ENCODE measurements around the gene EXT2. TPM values are rescaled to one million over a fixed set of nuclear protein-coding genes. Genes with fewer than 3 reads are reported as not detected.

The EXT2 gene
- total and polyA plus RNA-seq, 2 experiments from 2014 or later, result 99.8 to 209 TPM

- H3F3A ChIP-seq (ENCODE audit: insufficient read depth), result no peaks in the 10 kb centered on the region
- H4K20me1 ChIP-seq (ENCODE audit: insufficient read depth), result no peaks in the 10 kb centered on the region
- H3K9me3 ChIP-seq (ENCODE audit: low read depth), result no peaks in the 10 kb centered on the region
- H3K9ac ChIP-seq, result no peak overlapping the region
- in situ Hi-C loops (cut with MboI), result no loop called here
- TF ChIP-seq EZH2phosphoT487 (IDR thresholded peaks at IDR 0.05; ENCODE audit: insufficient read depth, low read depth) (no peak), EZH2 (IDR thresholded peaks at IDR 0.05; ENCODE audit: insufficient read depth, poor library complexity, severe bottlenecking) (no peak)
- peaks cover 14% of the 10 kb centered on the region for H3K36me3 ChIP-seq (ENCODE audit: low read depth)
- H2AFZ ChIP-seq, result no peak overlapping the region
- no peaks in the 10 kb centered on the region for H3K27me3 ChIP-seq (replicated peaks; ENCODE audit: insufficient read depth)
- H3K9me2 ChIP-seq (ENCODE audit: insufficient read depth), result no peaks in the 10 kb centered on the region
- H3K4me1 ChIP-seq (ENCODE audit: insufficient read depth), result no peaks in the 10 kb centered on the region
- DNase-seq, result no peak
- no peak overlapping the region for H3K27ac ChIP-seq
- no peak overlapping the region for H3K4me3 ChIP-seq
- H3K4me2 ChIP-seq (ENCODE audit: unreplicated experiment), result no peak overlapping the region
- WGBS, 2 experiments (ENCODE audit: low coverage in 1 of 2, low lambda C conversion rate in 2 of 2, missing lambda C conversion rate in 2 of 2), result 80 to 84% methylated on average over 5 of the region's 5 CpGs
- no peaks in the 10 kb centered on the region for H3K79me2 ChIP-seq (ENCODE audit: insufficient read depth)
These were observed 94.8 kb downstream of the EXT2 start for GRCh38 chr11:44189986-44190882.

GRCh38 chr11:44190883-44191230 is 95.4 kb downstream of the EXT2 start:
- no peaks in the 10 kb centered on the region for H3K27me3 ChIP-seq (replicated peaks; ENCODE audit: insufficient read depth)
- DNase-seq, result no peak
- in situ Hi-C loops (cut with MboI), result no loop called here
- H3K4me3 ChIP-seq, result no peak overlapping the region
- H3K4me2 ChIP-seq (ENCODE audit: unreplicated experiment), result no peak overlapping the region
- H3F3A ChIP-seq (ENCODE audit: insufficient read depth), result no peaks in the 10 kb centered on the region
- no peak overlapping the region for H3K27ac ChIP-seq
- H3K36me3 ChIP-seq (ENCODE audit: low read depth), result peaks cover 14% of the 10 kb centered on the region
- no peak overlapping the region for H2AFZ ChIP-seq
- H3K9me3 ChIP-seq (ENCODE audit: low read depth), result no peaks in the 10 kb centered on the region
- no peak overlapping the region for H3K9ac ChIP-seq
- no peaks in the 10 kb centered on the region for H3K79me2 ChIP-seq (ENCODE audit: insufficient read depth)
- 94% methylated on average over 2 of the region's 2 CpGs for WGBS, 2 experiments (ENCODE audit: low coverage in 1 of 2, low lambda C conversion rate in 2 of 2, missing lambda C conversion rate in 2 of 2)
- no peaks in the 10 kb centered on the region for H4K20me1 ChIP-seq (ENCODE audit: insufficient read depth)
- TF ChIP-seq EZH2 (IDR thresholded peaks at IDR 0.05; ENCODE audit: insufficient read depth, poor library complexity, severe bottlenecking) (no peak), EZH2phosphoT487 (IDR thresholded peaks at IDR 0.05; ENCODE audit: insufficient read depth, low read depth) (no peak)
- no peaks in the 10 kb centered on the region for H3K9me2 ChIP-seq (ENCODE audit: insufficient read depth)
- no peaks in the 10 kb centered on the region for H3K4me1 ChIP-seq (ENCODE audit: insufficient read depth)

GRCh38 chr11:44191322-44192016 is 96.0 kb downstream of the EXT2 start:
- WGBS, 2 experiments (ENCODE audit: low coverage in 1 of 2, low lambda C conversion rate in 2 of 2, missing lambda C conversion rate in 2 of 2), result 87 to 88% methylated on average over 4 of the region's 4 CpGs
- H3F3A ChIP-seq (ENCODE audit: insufficient read depth), result no peaks in the 10 kb centered on the region
- H4K20me1 ChIP-seq (ENCODE audit: insufficient read depth), result no peaks in the 10 kb centered on the region
- TF ChIP-seq EZH2 (IDR thresholded peaks at IDR 0.05; ENCODE audit: insufficient read depth, poor library complexity, severe bottlenecking) (no peak), EZH2phosphoT487 (IDR thresholded peaks at IDR 0.05; ENCODE audit: insufficient read depth, low read depth) (no peak)
- no peak for DNase-seq
- H3K4me2 ChIP-seq (ENCODE audit: unreplicated experiment), result no peak overlapping the region
- no peaks in the 10 kb centered on the region for H3K9me2 ChIP-seq (ENCODE audit: insufficient read depth)
- H3K4me3 ChIP-seq, result no peak overlapping the region
- no peaks in the 10 kb centered on the region for H3K79me2 ChIP-seq (ENCODE audit: insufficient read depth)
- no peak overlapping the region for H3K9ac ChIP-seq
- no peak overlapping the region for H2AFZ ChIP-seq
- no peaks in the 10 kb centered on the region for H3K27me3 ChIP-seq (replicated peaks; ENCODE audit: insufficient read depth)
- H3K36me3 ChIP-seq (ENCODE audit: low read depth), result peaks cover 14% of the 10 kb centered on the region
- no peaks in the 10 kb centered on the region for H3K9me3 ChIP-seq (ENCODE audit: low read depth)
- H3K27ac ChIP-seq, result no peak overlapping the region
- no peaks in the 10 kb centered on the region for H3K4me1 ChIP-seq (ENCODE audit: insufficient read depth)
- in situ Hi-C loops (cut with MboI), result no loop called here

GRCh38 chr11:44192017-44192385 is 96.5 kb downstream of the EXT2 start:
- H3F3A ChIP-seq (ENCODE audit: insufficient read depth), result no peaks in the 10 kb centered on the region
- in situ Hi-C loops (cut with MboI), result no loop called here
- 100% methylated on average over 2 of the region's 2 CpGs for WGBS, 2 experiments (ENCODE audit: low coverage in 1 of 2, low lambda C conversion rate in 2 of 2, missing lambda C conversion rate in 2 of 2)
- H3K4me1 ChIP-seq (ENCODE audit: insufficient read depth), result no peaks in the 10 kb centered on the region
- no peak overlapping the region for H3K4me3 ChIP-seq
- H3K9ac ChIP-seq, result no peak overlapping the region
- no peaks in the 10 kb centered on the region for H3K9me3 ChIP-seq (ENCODE audit: low read depth)
- H3K27ac ChIP-seq, result no peak overlapping the region
- DNase-seq, result no peak
- no peak overlapping the region for H3K4me2 ChIP-seq (ENCODE audit: unreplicated experiment)
- TF ChIP-seq EZH2 (IDR thresholded peaks at IDR 0.05; ENCODE audit: insufficient read depth, poor library complexity, severe bottlenecking), result no peak
- no peak for TF ChIP-seq EZH2phosphoT487 (IDR thresholded peaks at IDR 0.05; ENCODE audit: insufficient read depth, low read depth)
- no peaks in the 10 kb centered on the region for H3K79me2 ChIP-seq (ENCODE audit: insufficient read depth)
- no peak overlapping the region for H2AFZ ChIP-seq
- H3K36me3 ChIP-seq (ENCODE audit: low read depth), result peaks cover 14% of the 10 kb centered on the region
- no peaks in the 10 kb centered on the region for H3K27me3 ChIP-seq (replicated peaks; ENCODE audit: insufficient read depth)
- H3K9me2 ChIP-seq (ENCODE audit: insufficient read depth), result no peaks in the 10 kb centered on the region
- H4K20me1 ChIP-seq (ENCODE audit: insufficient read depth), result no peaks in the 10 kb centered on the region
